A549 treated with CORT108297 at 1 μM for 4 hours (cell line): ENCODE measurements around the gene DHRS13. TPM values are rescaled to one million over a fixed set of nuclear protein-coding genes. Genes with fewer than 3 reads are reported as not detected.

Source experiments
- total RNA-seq: library from RNA; stranded (reverse); fragments of 200-300 nt; extraction: Qiagen RNA extraction; gene quantifications from 5 replicates; pipeline ENCODE4 v1.2.3, GENCODE V29; 2022

DHRS13 gene
- 4.9 to 7.2 TPM (median 6.4 TPM) in 5 replicates for total RNA-seq

GRCh38 chr17:28902819-28903545 is at the start of gene DHRS13:
Gene DHRS13 (minus strand): TSS chr17:28903079. CDS start chr17:28902944, 135 bp downstream.

GRCh38 chr17:28951428-28951990 is 48.6 kb upstream of the DHRS13 start, which contains the start of gene PHF12:
Gene PHF12 (minus strand): TSS chr17:28951518. CDS start chr17:28950960, 558 bp downstream.

GRCh38 chr17:28896884-28897768 is 5.8 kb downstream of the DHRS13 start, which contains the start of gene FLOT2:
Gene FLOT2 (minus strand): TSS chr17:28897733. CDS start chr17:28897574, 159 bp downstream.

GRCh38 chr17:28854457-28855335 is 48.2 kb downstream of the DHRS13 start, which contains the start of gene ERAL1:
Gene ERAL1 (plus strand): TSS chr17:28855016. CDS start chr17:28855035, 19 bp downstream.

Other genes with a start within 250 kb of the DHRS13 start
- gene SDF2, start 241.2 kb downstream of the DHRS13 start, total RNA-seq = 82.2 to 85.5 TPM (median 83.0 TPM) in 5 replicates
- 67.6 to 75.2 TPM (median 73.5 TPM) in 5 replicates for gene SUPT6H, start 240.9 kb downstream of the DHRS13 start, total RNA-seq
- gene PROCA1, start 191.2 kb downstream of the DHRS13 start, total RNA-seq = 1.0 to 1.7 TPM (median 1.1 TPM) in 5 replicates
- gene RAB34, start 185.2 kb downstream of the DHRS13 start, total RNA-seq = 227 to 270 TPM (median 264 TPM) in 5 replicates
- gene RPL23A, start 183.1 kb downstream of the DHRS13 start, total RNA-seq = 2,007 to 2,316 TPM (median 2,128 TPM) in 5 replicates
- 31.9 to 55.5 TPM (median 50.7 TPM) in 5 replicates for gene TLCD1, start 176.8 kb downstream of the DHRS13 start, total RNA-seq
- 3.3 to 5.5 TPM (median 4.4 TPM) in 5 replicates for gene NEK8, start 174.3 kb downstream of the DHRS13 start, total RNA-seq
- 55.3 to 91.7 TPM (median 86.7 TPM) in 5 replicates for gene TRAF4, start 159.1 kb downstream of the DHRS13 start, total RNA-seq
- 25.7 to 31.0 TPM (median 27.7 TPM) in 5 replicates for gene FAM222B, start 60.3 kb downstream of the DHRS13 start, total RNA-seq
- 72.4 to 90.0 TPM (median 86.4 TPM) in 5 replicates for gene ERAL1, start 48.1 kb downstream of the DHRS13 start, total RNA-seq
- 71.4 to 84.2 TPM (median 80.5 TPM) in 5 replicates for gene FLOT2, start 5.3 kb downstream of the DHRS13 start, total RNA-seq
- 33.1 to 37.4 TPM (median 33.6 TPM) in 5 replicates for gene PHF12, start 48.4 kb upstream of the DHRS13 start, total RNA-seq
- 0.03 to 0.13 TPM in 2 of 5 replicates, not detected in the others for gene SEZ6, start 103.0 kb upstream of the DHRS13 start, total RNA-seq
- gene PIPOX, start 140.1 kb upstream of the DHRS13 start, total RNA-seq = 0.15 to 0.20 TPM (median 0.17 TPM) in 4 of 5 replicates, not detected in the other